ENCODE results near the gene ZNF277. TPM values are rescaled to one million over a fixed set of nuclear protein-coding genes. Genes with fewer than 3 reads are reported as not detected.
A peak's percentile ranks its signal among the peaks of the same experiment; 100 is the strongest.

ZNF277 gene
- total and polyA plus RNA-seq, 8 donors, result 13.6 to 25.3 (median 19.6) TPM

- DNase-seq, result no peak
- no peak for ATAC-seq
- WGBS, 2 donors, result 89% methylated on average over 3 of the region's 3 CpGs
- no peaks in the 10 kb centered on the region for H3K27me3 ChIP-seq
- no peaks in the 10 kb centered on the region for H3K4me1 ChIP-seq
- FAIRE-seq, result no peak
- H3K9me3 ChIP-seq, result no peaks in the 10 kb centered on the region
- intact Hi-C loops (cut with DNase I), result no loop called here
- no peak overlapping the region for H3K27ac ChIP-seq
- TF ChIP-seq CTCF (IDR thresholded peaks at IDR 0.05), result no peak
- H3K36me3 ChIP-seq, result no peaks in the 10 kb centered on the region
- no peak overlapping the region for H3K4me3 ChIP-seq
Observed at GRCh38 chr7:112174192-112174591, 32.3 kb upstream of the ZNF277 start.

- no peaks in the 10 kb centered on the region for H3K4me1 ChIP-seq
- 80 to 83% methylated on average over 2 of the region's 2 CpGs for WGBS, 2 donors
- DNase-seq (no peak), ATAC-seq (no peak), FAIRE-seq (no peak)
- no peak overlapping the region for H3K27ac ChIP-seq
- H3K27me3 ChIP-seq, result no peaks in the 10 kb centered on the region
- H3K4me3 ChIP-seq, result no peak overlapping the region
- H3K9me3 ChIP-seq, result no peaks in the 10 kb centered on the region
- intact Hi-C loops (cut with DNase I), result no loop called here
- no peaks in the 10 kb centered on the region for H3K36me3 ChIP-seq
- no peak for TF ChIP-seq CTCF (IDR thresholded peaks at IDR 0.05)
Observed at GRCh38 chr7:112176241-112176640, 30.3 kb upstream of the ZNF277 start.

GRCh38 chr7:112176693-112177415 is 29.6 kb upstream of the ZNF277 start:
- ATAC-seq (no peak), FAIRE-seq (no peak), DNase-seq (no peak)
- H3K9me3 ChIP-seq, result no peaks in the 10 kb centered on the region
- H3K27me3 ChIP-seq, result no peaks in the 10 kb centered on the region
- intact Hi-C loops (cut with DNase I), result no loop called here
- 89 to 90% methylated on average over 5 of the region's 5 CpGs for WGBS, 2 donors
- H3K36me3 ChIP-seq, result no peaks in the 10 kb centered on the region
- no peak overlapping the region for H3K4me3 ChIP-seq
- TF ChIP-seq CTCF (IDR thresholded peaks at IDR 0.05), result no peak
- H3K27ac ChIP-seq, result no peak overlapping the region
- H3K4me1 ChIP-seq, result no peaks in the 10 kb centered on the region

- no peak for TF ChIP-seq CTCF (IDR thresholded peaks at IDR 0.05)
- H3K36me3 ChIP-seq, result no peaks in the 10 kb centered on the region
- H3K27ac ChIP-seq, result no peak overlapping the region
- H3K4me1 ChIP-seq, result no peaks in the 10 kb centered on the region
- DNase-seq (no peak), FAIRE-seq (no peak), ATAC-seq (no peak)
- no peak overlapping the region for H3K4me3 ChIP-seq
- no peaks in the 10 kb centered on the region for H3K27me3 ChIP-seq
- intact Hi-C loops (cut with DNase I), result no loop called here
- no peaks in the 10 kb centered on the region for H3K9me3 ChIP-seq
- WGBS, 2 donors, result 76 to 86% methylated on average over 4 of the region's 4 CpGs
Observed at GRCh38 chr7:112180223-112180622, 26.3 kb upstream of the ZNF277 start.

- Histone ChIP-seq H3K4me3 (no peak overlapping the region), H3K4me1 (no peaks in the 10 kb centered on the region), H3K36me3 (no peaks in the 10 kb centered on the region), H3K27me3 (no peaks in the 10 kb centered on the region), H3K27ac (no peak overlapping the region), H3K9me3 (no peaks in the 10 kb centered on the region)
- DNase-seq, result peak in 1 of 6 donors; percentile 52
- FAIRE-seq, result no peak
- TF ChIP-seq CTCF (IDR thresholded peaks at IDR 0.05), result no peak
- WGBS, 2 donors, result 76 to 81% methylated on average over 5 of the region's 5 CpGs
- peak in 1 of 4 donors; percentile 31 for ATAC-seq
- intact Hi-C loops (cut with DNase I), result no loop called here
Observed at GRCh38 chr7:112182749-112183148, 23.7 kb upstream of the ZNF277 start.
